Panc1 (cell line): ENCODE results near the gene ATP6V1B1. TPM values are rescaled to one million over a fixed set of nuclear protein-coding genes. Genes with fewer than 3 reads are reported as not detected.

Experiments
- ATAC-seq: fragments of 200-7000 bp; cut with Tn5 transposase; 2 replicates; pipeline ENCODE4 v1.9.1; 2020; ENCODE audit warnings: mild to moderate bottlenecking, moderate library complexity
- BruUV-seq: library from RNA; stranded (reverse); fragments of 400-500 nt; replicated peaks from 2 replicates; lab custom pipeline; 2021; lab: Mats Ljungman, UMichigan
- CTCF ChIA-PET: fragments of 300-600 bp; sonication (Branson Sonifier 250); formaldehyde crosslinking; loops from one replicate; lab custom pipeline; 2022; ENCODE audit warnings: antibody characterized with exemption; lab: Charles Lee
- POLR2A ChIA-PET: fragments of 300-600 bp; sonication (Branson Sonifier 250); formaldehyde crosslinking; loops from one replicate; lab custom pipeline; 2022; ENCODE audit warnings: antibody characterized with exemption; lab: Charles Lee
- DNase-seq: peaks from one replicate; pipeline ENCODE4 v3.0.0-alpha.2; 2010; ENCODE audit warnings: low read depth, low spot score
- H3K27ac ChIP-seq: 2 replicates; pipeline ENCODE4 v1.5.1; 2011; ENCODE audit warnings: mild to moderate bottlenecking, low read length, inconsistent platforms
- H3K27me3 ChIP-seq: fragments of 200-500 bp; sonication (Bioruptor generic); 2 replicates; pipeline ENCODE4 v1.6.0; 2014; ENCODE audit warnings: low read length, inconsistent platforms; ENCODE audit not compliant: control insufficient read depth, insufficient read depth
- H3K36me3 ChIP-seq: fragments of 200-500 bp; sonication (Bioruptor generic); 2 replicates; pipeline ENCODE4 v1.5.1; 2014; ENCODE audit warnings: inconsistent platforms, mild to moderate bottlenecking, low read length, moderate library complexity; ENCODE audit not compliant: control insufficient read depth, insufficient read depth
- H3K4me1 ChIP-seq: 2 replicates; pipeline ENCODE4 v1.5.1; 2011; ENCODE audit warnings: inconsistent platforms, mild to moderate bottlenecking, low read length, moderate library complexity; ENCODE audit not compliant: control insufficient read depth, insufficient read depth
- H3K4me3 ChIP-seq, 2 experiments: 2 replicates each; pipeline ENCODE4 v1.5.1; 2011 to 2012; ENCODE audit warnings: low read depth in 2 of 2, low read length in 2 of 2, mild to moderate bottlenecking in 2 of 2, inconsistent platforms in 1 of 2, moderate library complexity in 1 of 2
- H3K9me3 ChIP-seq: fragments of 200-500 bp; sonication (Bioruptor generic); 2 replicates; pipeline ENCODE4 v1.5.1; 2014; ENCODE audit warnings: low read depth, mild to moderate bottlenecking, inconsistent platforms, low read length, moderate library complexity; ENCODE audit not compliant: control insufficient read depth, insufficient read depth
- POLR2AphosphoS5 ChIP-seq: IDR thresholded peaks from 2 replicates; pipeline ENCODE4 v1.6.1; 2012; ENCODE audit warnings: mild to moderate bottlenecking, low read depth, low read length, moderate library complexity
- SIN3A ChIP-seq: IDR thresholded peaks from 2 replicates; pipeline ENCODE4 v1.6.1; 2012; ENCODE audit warnings: low read depth, mild to moderate bottlenecking, low read length, moderate library complexity, borderline replicate concordance; ENCODE audit not compliant: insufficient read depth
- TCF7L2 ChIP-seq: IDR thresholded peaks from 2 replicates; pipeline ENCODE4 v1.6.1; 2011; ENCODE audit warnings: mild to moderate bottlenecking, low read depth, low read length, inconsistent platforms
- in situ Hi-C: cut with HindIII; loops from 2 replicates; pipeline ENCODE4 v1.10.0; 2016; ENCODE audit warnings: low sequenced_read_pairs, low pct_unique_long_range_greater_than_20kb
- intact Hi-C: fragments of 100-400 bp; cut with micrococcal nuclease; formaldehyde crosslinking; loops from one replicate; pipeline ENCODE4 v1.10.0; 2022; ENCODE audit not compliant: unreplicated experiment
- total RNA-seq: library from RNA; stranded (reverse); gene quantifications from one replicate; pipeline ENCODE4 v1.2.1, GENCODE V29; 2021; ENCODE audit not compliant: unreplicated experiment
- TF ChIP-seq, protein P1 (sequence below): fragments of 450-650 bp; IDR thresholded peaks from 2 replicates; pipeline ENCODE4 v1.5.1; 2017; ENCODE audit warnings: mild to moderate bottlenecking
- TF ChIP-seq, protein P2 (sequence below), 2 experiments: IDR thresholded peaks; 2 replicates each; pipeline ENCODE4 v1.6.1; 2011 to 2012; ENCODE audit warnings: low read depth in 2 of 2, control low read depth in 1 of 2, low read length in 1 of 2, mild to moderate bottlenecking in 1 of 2, moderate library complexity in 1 of 2; ENCODE audit not compliant: insufficient read depth in 1 of 2

Gene ATP6V1B1
- total RNA-seq, 1 experiment from 2014 or later, result 0.18 TPM

DNA sequence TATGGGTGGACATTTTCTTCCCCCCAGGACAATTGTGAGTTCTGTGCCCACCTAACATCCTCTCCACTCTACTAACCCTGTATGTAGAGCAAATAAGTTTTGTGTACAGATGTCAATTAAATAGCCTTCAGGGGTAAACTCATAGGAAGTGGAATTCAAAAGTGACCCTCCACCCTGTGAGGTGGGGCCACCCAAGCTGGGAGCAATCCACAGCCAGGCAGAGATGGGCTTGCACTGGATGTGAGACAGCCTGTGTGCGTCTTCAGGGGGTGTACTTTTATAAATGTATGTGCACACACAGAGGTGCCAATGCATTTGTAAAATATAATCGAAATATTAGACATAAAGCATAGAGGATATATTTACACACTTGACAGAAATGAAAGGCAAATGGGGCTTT, 33.1 kb upstream of the ATP6V1B1 start:
- TF ChIP-seq SIN3A (no peak), POLR2AphosphoS5 (no peak), TCF7L2 (no peak)
- TF ChIP-seq, protein P1, sequence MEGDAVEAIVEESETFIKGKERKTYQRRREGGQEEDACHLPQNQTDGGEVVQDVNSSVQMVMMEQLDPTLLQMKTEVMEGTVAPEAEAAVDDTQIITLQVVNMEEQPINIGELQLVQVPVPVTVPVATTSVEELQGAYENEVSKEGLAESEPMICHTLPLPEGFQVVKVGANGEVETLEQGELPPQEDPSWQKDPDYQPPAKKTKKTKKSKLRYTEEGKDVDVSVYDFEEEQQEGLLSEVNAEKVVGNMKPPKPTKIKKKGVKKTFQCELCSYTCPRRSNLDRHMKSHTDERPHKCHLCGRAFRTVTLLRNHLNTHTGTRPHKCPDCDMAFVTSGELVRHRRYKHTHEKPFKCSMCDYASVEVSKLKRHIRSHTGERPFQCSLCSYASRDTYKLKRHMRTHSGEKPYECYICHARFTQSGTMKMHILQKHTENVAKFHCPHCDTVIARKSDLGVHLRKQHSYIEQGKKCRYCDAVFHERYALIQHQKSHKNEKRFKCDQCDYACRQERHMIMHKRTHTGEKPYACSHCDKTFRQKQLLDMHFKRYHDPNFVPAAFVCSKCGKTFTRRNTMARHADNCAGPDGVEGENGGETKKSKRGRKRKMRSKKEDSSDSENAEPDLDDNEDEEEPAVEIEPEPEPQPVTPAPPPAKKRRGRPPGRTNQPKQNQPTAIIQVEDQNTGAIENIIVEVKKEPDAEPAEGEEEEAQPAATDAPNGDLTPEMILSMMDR, result no peak
- TF ChIP-seq, protein P2, sequence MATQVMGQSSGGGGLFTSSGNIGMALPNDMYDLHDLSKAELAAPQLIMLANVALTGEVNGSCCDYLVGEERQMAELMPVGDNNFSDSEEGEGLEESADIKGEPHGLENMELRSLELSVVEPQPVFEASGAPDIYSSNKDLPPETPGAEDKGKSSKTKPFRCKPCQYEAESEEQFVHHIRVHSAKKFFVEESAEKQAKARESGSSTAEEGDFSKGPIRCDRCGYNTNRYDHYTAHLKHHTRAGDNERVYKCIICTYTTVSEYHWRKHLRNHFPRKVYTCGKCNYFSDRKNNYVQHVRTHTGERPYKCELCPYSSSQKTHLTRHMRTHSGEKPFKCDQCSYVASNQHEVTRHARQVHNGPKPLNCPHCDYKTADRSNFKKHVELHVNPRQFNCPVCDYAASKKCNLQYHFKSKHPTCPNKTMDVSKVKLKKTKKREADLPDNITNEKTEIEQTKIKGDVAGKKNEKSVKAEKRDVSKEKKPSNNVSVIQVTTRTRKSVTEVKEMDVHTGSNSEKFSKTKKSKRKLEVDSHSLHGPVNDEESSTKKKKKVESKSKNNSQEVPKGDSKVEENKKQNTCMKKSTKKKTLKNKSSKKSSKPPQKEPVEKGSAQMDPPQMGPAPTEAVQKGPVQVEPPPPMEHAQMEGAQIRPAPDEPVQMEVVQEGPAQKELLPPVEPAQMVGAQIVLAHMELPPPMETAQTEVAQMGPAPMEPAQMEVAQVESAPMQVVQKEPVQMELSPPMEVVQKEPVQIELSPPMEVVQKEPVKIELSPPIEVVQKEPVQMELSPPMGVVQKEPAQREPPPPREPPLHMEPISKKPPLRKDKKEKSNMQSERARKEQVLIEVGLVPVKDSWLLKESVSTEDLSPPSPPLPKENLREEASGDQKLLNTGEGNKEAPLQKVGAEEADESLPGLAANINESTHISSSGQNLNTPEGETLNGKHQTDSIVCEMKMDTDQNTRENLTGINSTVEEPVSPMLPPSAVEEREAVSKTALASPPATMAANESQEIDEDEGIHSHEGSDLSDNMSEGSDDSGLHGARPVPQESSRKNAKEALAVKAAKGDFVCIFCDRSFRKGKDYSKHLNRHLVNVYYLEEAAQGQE (IDR thresholded peaks at IDR 0.05; ENCODE audit: insufficient read depth in 1 of 2, low read depth in 2 of 2, low read length in 1 of 2), result no peak
- in situ Hi-C loops (no loop called here), intact Hi-C loops (no loop called here)
- H3K36me3 ChIP-seq, result no peaks in the 10 kb centered on the region
- H3K4me3 ChIP-seq, result no peak overlapping the region
- ChIA-PET POLR2A (no interaction called here), CTCF (no interaction called here)
- BruUV-seq, result no TSS peak
- H3K9me3 ChIP-seq, result no peaks in the 10 kb centered on the region
- no peaks in the 10 kb centered on the region; the same call in none of the 2 replicates for H3K27me3 ChIP-seq
- no peak for DNase-seq
- ATAC-seq, result no peak
- no peaks in the 10 kb centered on the region for H3K4me1 ChIP-seq
- no peak overlapping the region for H3K27ac ChIP-seq

DNA sequence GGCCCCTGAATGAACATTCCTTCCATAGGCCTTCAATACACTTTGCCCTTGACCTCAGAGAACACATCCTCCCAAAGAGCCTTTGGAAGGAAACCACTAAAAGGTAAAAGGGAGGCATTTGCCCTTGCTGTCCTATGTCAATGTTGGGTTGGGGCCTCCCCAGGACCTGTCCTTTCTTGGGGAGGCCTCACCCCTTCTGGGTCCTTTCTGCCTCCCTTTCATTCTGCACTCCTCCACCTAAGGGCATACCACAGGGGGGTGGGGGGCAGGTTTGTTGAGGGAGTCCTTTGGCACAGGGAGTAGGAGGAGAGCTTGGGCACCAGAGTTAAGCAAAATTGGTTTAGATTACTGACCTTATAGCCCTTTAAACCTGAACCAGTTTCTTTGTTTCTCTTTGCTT, 32.5 kb upstream of the ATP6V1B1 start:
- no peak for TF ChIP-seq TCF7L2
- TF ChIP-seq POLR2AphosphoS5, result no peak
- TF ChIP-seq SIN3A, result no peak
- TF ChIP-seq, protein P1, result no peak
- TF ChIP-seq, protein P2 (IDR thresholded peaks at IDR 0.05; ENCODE audit: insufficient read depth in 1 of 2, low read depth in 2 of 2, low read length in 1 of 2), result no peak
- no peak overlapping the region for H3K27ac ChIP-seq
- ATAC-seq, result no peak
- H3K27me3 ChIP-seq, result no peaks in the 10 kb centered on the region; the same call in none of the 2 replicates
- in situ Hi-C loops (no loop called here), intact Hi-C loops (no loop called here)
- no TSS peak for BruUV-seq
- no peak for DNase-seq
- ChIA-PET CTCF (interaction anchor here (0.6 kb wide), 1 partner anchor 32 kb away, joined by 10 read pairs; no protein-coding TSS in a partner anchor), POLR2A (no interaction called here)
- H3K36me3 ChIP-seq, result no peaks in the 10 kb centered on the region
- H3K4me3 ChIP-seq, result no peak overlapping the region
- H3K4me1 ChIP-seq, result no peaks in the 10 kb centered on the region
- no peaks in the 10 kb centered on the region for H3K9me3 ChIP-seq
